Duodenal mucosa (tissue), 2 donors: ENCODE data around the gene ATP6V1A.

Experiments
- H3K27ac ChIP-seq: one replicate; pipeline ENCODE4 v1.7.0; 2013; ENCODE audit warnings: low read depth, low read length
- H3K27me3 ChIP-seq, 2 donors: one replicate each; pipeline ENCODE4 v1.7.0; 2013; ENCODE audit warnings: low read length in 2 of 2, control low read depth in 1 of 2; ENCODE audit not compliant: insufficient read depth in 2 of 2, control insufficient read depth in 1 of 2
- H3K36me3 ChIP-seq, 2 donors: one replicate each; pipeline ENCODE4 v1.7.0; 2013; ENCODE audit warnings: low read length in 2 of 2, control low read depth in 1 of 2; ENCODE audit not compliant: insufficient read depth in 2 of 2, control insufficient read depth in 1 of 2
- H3K4me1 ChIP-seq, 2 donors: one replicate each; pipeline ENCODE4 v1.7.0; 2013; ENCODE audit warnings: low read length in 2 of 2, control low read depth in 1 of 2; ENCODE audit not compliant: insufficient read depth in 2 of 2, control insufficient read depth in 1 of 2
- H3K4me3 ChIP-seq, 2 donors: one replicate each; pipeline ENCODE4 v1.7.0; 2013; ENCODE audit warnings: low read length in 2 of 2, low read depth in 1 of 2
- H3K9ac ChIP-seq, 2 donors: one replicate each; pipeline ENCODE4 v1.7.0; 2013; ENCODE audit warnings: low read length in 2 of 2, low read depth in 1 of 2
- H3K9me3 ChIP-seq, 2 donors: one replicate each; pipeline ENCODE4 v1.7.0; 2013; ENCODE audit warnings: low read length in 2 of 2, control low read depth in 1 of 2; ENCODE audit not compliant: control insufficient read depth in 1 of 2

The ATP6V1A gene

GRCh38 chr3:113719758-113720157 lies 27.1 kb upstream of the ATP6V1A start:
- no peaks in the 10 kb centered on the region for H3K4me1 ChIP-seq
- no peak overlapping the region for H3K9ac ChIP-seq
- no peaks in the 10 kb centered on the region for H3K9me3 ChIP-seq
- peaks cover 23 to 25% of the 10 kb centered on the region in 2 donors for H3K36me3 ChIP-seq
- H3K27ac ChIP-seq, result no peak overlapping the region
- no peak overlapping the region for H3K4me3 ChIP-seq
- no peaks in the 10 kb centered on the region for H3K27me3 ChIP-seq

GRCh38 chr3:113721636-113722035 lies 25.2 kb upstream of the ATP6V1A start:
- Histone ChIP-seq H3K9me3 (no peaks in the 10 kb centered on the region), H3K27me3 (no peaks in the 10 kb centered on the region), H3K27ac (no peak overlapping the region), H3K4me1 (no peaks in the 10 kb centered on the region), H3K4me3 (no peak overlapping the region), H3K9ac (no peak overlapping the region), H3K36me3 (peaks cover 23 to 25% of the 10 kb centered on the region in 2 donors)

GRCh38 chr3:113728661-113729060 lies 18.2 kb upstream of the ATP6V1A start:
- Histone ChIP-seq H3K9me3 (no peaks in the 10 kb centered on the region), H3K27ac (no peak overlapping the region), H3K36me3 (no peaks in the 10 kb centered on the region), H3K27me3 (no peaks in the 10 kb centered on the region), H3K9ac (no peak overlapping the region), H3K4me3 (no peak overlapping the region), H3K4me1 (no peaks in the 10 kb centered on the region)

- no peaks in the 10 kb centered on the region for H3K27me3 ChIP-seq
- no peaks in the 10 kb centered on the region for H3K9me3 ChIP-seq
- H3K4me3 ChIP-seq, result no peak overlapping the region
- H3K9ac ChIP-seq, result no peak overlapping the region
- no peak overlapping the region for H3K27ac ChIP-seq
- H3K4me1 ChIP-seq, result no peaks in the 10 kb centered on the region
- H3K36me3 ChIP-seq, result no peaks in the 10 kb centered on the region
Observed at GRCh38 chr3:113730550-113730949, 16.3 kb upstream of the ATP6V1A start.

- no peaks in the 10 kb centered on the region for H3K36me3 ChIP-seq
- H3K27me3 ChIP-seq, result no peaks in the 10 kb centered on the region
- no peak overlapping the region for H3K27ac ChIP-seq
- H3K9ac ChIP-seq, result no peak overlapping the region
- no peak overlapping the region for H3K4me3 ChIP-seq
- no peaks in the 10 kb centered on the region for H3K9me3 ChIP-seq
- H3K4me1 ChIP-seq, result peaks cover 0 to 3% of the 10 kb centered on the region in 2 donors
Observed at GRCh38 chr3:113731694-113732093, 15.1 kb upstream of the ATP6V1A start.

- H3K36me3 ChIP-seq, result no peaks in the 10 kb centered on the region
- H3K9me3 ChIP-seq, result no peaks in the 10 kb centered on the region
- no peak overlapping the region for H3K4me3 ChIP-seq
- no peak overlapping the region for H3K9ac ChIP-seq
- no peaks in the 10 kb centered on the region for H3K27me3 ChIP-seq
- no peak overlapping the region for H3K27ac ChIP-seq
- H3K4me1 ChIP-seq, result peaks cover 7 to 13% of the 10 kb centered on the region in 2 donors
Observed at GRCh38 chr3:113736548-113737089, 10.2 kb upstream of the ATP6V1A start.

GRCh38 chr3:113741086-113741485 lies 5.7 kb upstream of the ATP6V1A start:
- H3K4me3 ChIP-seq, result no peak overlapping the region
- no peak overlapping the region for H3K9ac ChIP-seq
- no peaks in the 10 kb centered on the region for H3K36me3 ChIP-seq
- no peaks in the 10 kb centered on the region for H3K9me3 ChIP-seq
- no peaks in the 10 kb centered on the region for H3K27me3 ChIP-seq
- H3K27ac ChIP-seq, result no peak overlapping the region
- peaks cover 23 to 40% of the 10 kb centered on the region in 2 donors for H3K4me1 ChIP-seq

- Histone ChIP-seq H3K4me3 (no peak overlapping the region), H3K27me3 (no peaks in the 10 kb centered on the region), H3K9ac (no peak overlapping the region), H3K9me3 (no peaks in the 10 kb centered on the region), H3K27ac (no peak overlapping the region), H3K4me1 (peaks cover 23 to 38% of the 10 kb centered on the region in 2 donors), H3K36me3 (no peaks in the 10 kb centered on the region)
Observed at GRCh38 chr3:113741620-113742019, 5.2 kb upstream of the ATP6V1A start.

GRCh38 chr3:113743006-113743630 lies 3.7 kb upstream of the ATP6V1A start:
- Histone ChIP-seq H3K9me3 (no peaks in the 10 kb centered on the region), H3K36me3 (no peaks in the 10 kb centered on the region), H3K27ac (no peak overlapping the region), H3K4me1 (peaks cover 31 to 38% of the 10 kb centered on the region in 2 donors), H3K27me3 (no peaks in the 10 kb centered on the region), H3K9ac (peak overlapping the region in 1 of 2 donors; percentile 49), H3K4me3 (peak overlapping the region; percentile 94 to 99)

GRCh38 chr3:113744941-113745755 lies 1.7 kb upstream of the ATP6V1A start:
- H3K27me3 ChIP-seq, result no peaks in the 10 kb centered on the region
- H3K4me1 ChIP-seq, result peaks cover 47 to 56% of the 10 kb centered on the region in 2 donors
- peak overlapping the region; percentile 94 to 99 for H3K4me3 ChIP-seq
- peak overlapping the region; percentile 94 to 95 for H3K9ac ChIP-seq
- H3K36me3 ChIP-seq, result no peaks in the 10 kb centered on the region
- H3K9me3 ChIP-seq, result no peaks in the 10 kb centered on the region
- H3K27ac ChIP-seq, result peak overlapping the region; percentile 98
